HPDE6-E6E7 (cell line): Measurements from ENCODE around the gene UBR2.

ENCODE experiments used
- DNase-seq: peaks from one replicate; pipeline ENCODE4 v3.0.0; 2011; ENCODE audit warnings: missing footprints; ENCODE audit errors: extremely low spot score

Gene UBR2

GRCh38 chr6:42563697-42564505 lies at the start of gene UBR2:
UBR2 (plus strand) TSS chr6:42564029; CDS start chr6:42564320, 291 bp downstream.
- peak; percentile 90 for DNase-seq

DNA sequence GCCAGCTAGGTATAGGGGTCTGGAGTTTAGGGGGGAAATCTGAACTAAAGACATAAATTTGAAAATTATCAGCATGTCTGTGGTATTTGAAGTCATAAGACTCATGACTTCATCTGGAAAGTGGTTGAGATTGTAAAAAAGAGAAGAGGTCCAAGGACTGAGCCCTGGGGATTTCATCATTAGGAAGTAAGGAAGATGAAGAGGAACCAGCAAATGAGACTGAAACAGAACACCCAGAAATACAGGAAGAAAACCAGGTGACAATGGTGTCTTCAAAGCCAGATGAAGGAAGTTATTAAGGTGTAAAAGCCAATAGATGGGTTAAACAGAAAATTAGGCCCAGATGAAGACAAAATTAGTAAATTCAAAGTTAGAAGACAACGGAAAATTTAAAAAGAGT lies 49.1 kb upstream of the UBR2 start:
- DNase-seq = no peak

DNA sequence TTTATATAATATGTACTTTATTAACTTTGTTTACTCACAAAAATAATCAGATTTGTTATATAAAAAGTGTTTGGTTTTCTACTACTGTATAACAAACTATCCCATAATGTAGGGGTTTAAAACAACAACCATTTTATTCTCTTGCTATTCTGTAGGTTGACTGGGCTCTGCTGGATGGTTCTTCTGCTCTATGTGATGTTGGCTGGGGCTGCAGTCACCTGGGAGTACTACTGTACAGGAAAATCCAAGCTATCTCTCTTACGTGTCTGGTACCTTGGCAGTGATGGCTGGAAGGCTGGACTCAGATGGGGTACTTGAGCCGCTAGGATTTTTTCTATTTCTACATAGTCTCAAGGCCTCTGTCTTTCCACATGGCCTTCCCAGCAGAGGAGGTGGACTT lies 44.0 kb upstream of the UBR2 start:
- no peak for DNase-seq

DNA sequence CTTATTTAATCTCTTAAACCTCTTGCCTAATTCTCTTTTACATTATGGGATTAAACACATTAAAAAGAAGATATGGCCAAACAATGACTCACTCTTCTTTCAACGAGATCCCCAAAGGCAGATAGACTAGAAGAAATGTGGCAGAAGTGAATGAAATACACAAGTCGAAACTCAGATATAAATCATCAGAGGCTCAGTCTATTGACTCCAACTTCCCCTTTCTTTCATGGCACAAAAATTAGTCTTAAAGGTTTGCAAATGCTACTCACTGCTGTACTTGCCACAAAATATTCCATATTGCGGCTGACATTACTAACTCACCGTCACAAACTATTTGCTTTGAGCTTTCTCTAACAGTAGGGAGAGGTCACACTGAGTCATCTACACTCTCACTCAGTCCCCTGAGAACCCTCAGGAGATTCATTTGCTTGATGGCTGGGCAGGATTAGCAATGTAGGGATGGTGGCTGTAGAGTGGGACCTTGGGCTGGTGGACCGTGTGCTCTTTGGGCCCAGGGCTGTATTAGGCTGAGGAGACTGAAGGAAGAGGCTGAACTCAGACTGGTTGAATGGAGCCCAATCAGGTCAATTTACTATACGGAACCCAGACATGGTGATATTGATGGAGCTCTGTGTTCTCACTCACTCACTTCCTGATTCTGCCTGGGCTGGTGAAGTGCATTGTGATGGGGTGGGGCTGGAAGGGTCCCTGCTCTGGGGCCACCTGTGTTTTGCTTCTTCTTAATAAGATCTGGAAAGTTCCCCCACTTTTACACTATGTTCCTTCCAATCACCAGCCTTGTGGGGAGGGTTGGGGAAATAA lies 42.8 kb upstream of the UBR2 start:
- peak; percentile 51 for DNase-seq

GRCh38 chr6:42522036-42522435 lies 41.8 kb upstream of the UBR2 start:
- DNase-seq = no peak

GRCh38 chr6:42522942-42523814 lies 40.7 kb upstream of the UBR2 start:
- DNase-seq = no peak

DNA sequence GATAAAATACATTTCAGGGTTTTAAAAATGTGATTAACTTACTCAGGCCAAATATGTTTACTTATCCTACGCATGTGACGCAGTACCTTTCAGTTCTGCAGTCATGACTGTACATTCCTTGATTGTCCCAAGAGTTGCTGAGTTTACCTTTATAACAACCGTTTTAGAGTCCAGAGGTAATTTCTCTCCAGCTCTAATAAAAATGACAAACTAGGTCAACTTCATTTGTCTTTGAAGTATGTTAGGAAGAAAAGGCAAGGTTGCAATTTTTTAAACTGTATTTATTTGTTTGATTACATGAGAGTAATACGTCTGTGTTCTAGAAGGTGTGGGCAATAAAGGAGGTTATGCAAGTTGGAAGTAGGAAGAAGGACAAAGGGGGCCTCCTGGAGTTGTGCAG lies 38.6 kb upstream of the UBR2 start:
- no peak for DNase-seq

- DNase-seq = no peak
These were observed 37.2 kb upstream of the UBR2 start for GRCh38 chr6:42526616-42527015.

- DNase-seq = no peak
These were observed 36.6 kb upstream of the UBR2 start for GRCh38 chr6:42527204-42527603.

DNA sequence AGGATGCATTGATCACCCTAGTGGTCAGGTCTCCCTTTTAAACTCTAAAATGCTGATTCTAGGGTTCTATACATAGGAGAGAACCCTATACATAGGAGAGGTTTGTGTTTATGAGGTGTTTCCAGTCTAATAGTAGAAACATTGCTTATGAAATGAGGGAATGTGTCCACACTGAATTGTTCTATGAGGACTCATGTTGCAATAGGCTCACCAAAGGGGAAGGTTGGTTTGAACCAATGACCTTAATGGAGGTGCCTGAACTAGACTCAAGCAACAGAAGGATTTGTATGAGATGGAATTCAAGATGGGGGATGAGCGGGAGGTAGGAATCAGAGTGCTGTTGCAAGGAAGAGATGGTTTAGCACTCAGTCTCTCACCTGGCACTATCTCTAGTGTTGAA lies 33.5 kb upstream of the UBR2 start:
- DNase-seq = no peak

GRCh38 chr6:42530751-42531150 lies 33.1 kb upstream of the UBR2 start:
- no peak for DNase-seq

GRCh38 chr6:42532038-42532669 lies 31.7 kb upstream of the UBR2 start:
- DNase-seq = no peak

DNA sequence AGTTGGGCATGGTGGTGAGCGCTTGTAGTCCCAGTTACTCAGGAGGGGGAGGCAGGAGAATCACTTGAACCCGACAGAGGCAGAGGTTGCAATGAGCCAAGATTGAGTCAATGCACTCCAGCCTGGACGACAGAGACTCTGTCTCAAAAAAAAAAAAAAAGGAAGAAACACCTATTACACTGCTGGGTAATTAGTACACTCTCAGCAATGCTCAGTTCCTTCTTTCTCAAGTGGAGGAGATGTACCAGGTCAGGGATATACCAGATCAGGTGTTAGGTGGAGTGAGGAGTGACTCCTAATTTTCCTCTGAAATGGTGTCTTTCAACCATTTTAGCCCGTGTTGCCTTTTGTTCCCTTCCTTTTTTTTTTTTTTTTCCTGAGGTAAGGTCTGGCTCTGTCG lies 30.0 kb upstream of the UBR2 start:
- no peak for DNase-seq

DNA sequence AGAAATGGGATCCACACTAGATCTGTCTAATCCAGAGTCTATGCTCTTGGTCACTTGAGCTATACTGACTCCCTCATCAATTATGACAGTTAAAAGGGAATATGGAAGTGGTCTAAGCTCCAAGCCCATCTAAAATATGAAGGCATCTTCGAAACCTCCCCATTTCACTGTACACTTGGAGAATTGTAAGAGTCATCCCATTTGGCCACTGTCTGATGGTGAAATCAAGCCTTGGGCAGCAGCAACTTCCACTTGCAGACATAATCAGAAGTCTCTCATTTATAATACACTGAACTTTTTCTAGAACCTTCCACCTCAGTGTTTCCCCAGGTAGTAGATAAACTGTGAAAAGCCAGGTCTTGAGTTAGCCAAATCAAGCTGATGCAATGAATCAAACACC lies 26.3 kb upstream of the UBR2 start:
- no peak for DNase-seq

GRCh38 chr6:42539135-42539534 lies 24.7 kb upstream of the UBR2 start:
- no peak for DNase-seq

DNA sequence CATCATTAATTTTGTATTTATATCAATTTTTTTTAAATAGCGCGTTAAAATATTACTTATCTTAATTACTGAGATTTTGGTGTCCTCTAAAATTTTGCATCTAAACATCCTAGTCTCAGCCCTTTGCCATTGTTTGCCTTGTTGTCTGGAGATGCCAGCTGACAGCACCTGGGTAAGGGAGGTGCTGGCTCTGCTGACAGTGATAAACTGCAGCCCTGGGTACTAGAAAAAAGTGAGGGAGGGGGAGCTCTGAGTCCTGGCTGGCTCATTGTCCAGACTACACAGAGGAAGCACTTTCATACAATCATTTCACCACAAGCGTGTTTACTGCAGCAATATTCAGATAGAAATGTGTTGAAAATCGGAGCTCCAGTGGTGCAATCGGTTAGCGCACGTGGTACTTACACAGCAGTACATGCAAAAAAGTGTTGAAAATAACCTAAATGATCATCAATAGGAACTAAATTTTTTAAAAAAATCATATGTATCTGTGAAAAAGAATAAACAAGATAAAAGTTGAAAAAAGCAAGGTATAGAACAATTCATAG lies 18.5 kb upstream of the UBR2 start:
- DNase-seq = no peak

DNA sequence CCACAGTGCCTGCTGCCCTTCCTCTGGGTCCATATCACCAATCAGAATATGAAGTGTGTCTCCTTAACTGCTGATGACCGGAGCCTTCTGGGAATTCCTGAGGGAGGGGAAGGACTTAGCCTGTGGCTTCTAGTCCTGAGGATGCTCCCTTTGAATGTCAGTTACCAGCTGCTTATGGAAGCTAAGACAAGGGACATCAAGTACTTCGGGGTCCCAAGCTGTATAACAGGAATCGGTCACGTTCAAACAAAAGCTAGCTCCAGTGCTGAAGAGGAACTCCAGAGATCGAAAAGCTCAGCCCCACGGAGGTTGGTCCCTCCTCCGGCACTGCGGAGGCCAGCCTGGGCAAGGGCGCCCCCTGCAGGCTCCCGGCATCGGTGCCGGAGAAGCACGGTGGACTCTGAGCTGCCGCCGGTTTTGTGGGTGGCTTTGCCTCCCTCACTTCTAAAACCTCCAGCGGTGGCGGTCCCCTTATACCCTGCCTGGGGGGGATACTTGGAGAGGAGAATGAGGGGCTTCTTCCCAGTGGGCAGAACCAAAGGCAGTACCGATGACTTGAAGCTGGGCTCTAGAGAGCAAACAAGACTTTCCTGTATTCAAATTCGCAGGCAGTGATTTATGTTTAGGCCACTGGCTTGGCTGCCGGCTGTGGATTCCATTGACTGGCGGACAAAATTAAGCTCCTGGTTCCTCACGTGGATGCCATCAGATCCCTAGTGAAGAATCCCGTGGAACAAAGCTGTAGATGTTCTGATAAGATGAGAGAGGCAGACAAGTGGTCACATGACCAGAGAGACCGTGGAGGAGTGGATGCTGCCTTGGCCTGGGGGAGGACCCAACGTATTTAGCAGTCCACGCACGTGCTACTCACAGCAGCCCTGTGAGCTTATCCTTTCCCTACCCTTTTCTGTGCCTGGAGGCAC lies 16.2 kb upstream of the UBR2 start:
- peak; percentile 84 for DNase-seq

GRCh38 chr6:42550277-42550676 lies 13.6 kb upstream of the UBR2 start:
- DNase-seq = no peak

DNA sequence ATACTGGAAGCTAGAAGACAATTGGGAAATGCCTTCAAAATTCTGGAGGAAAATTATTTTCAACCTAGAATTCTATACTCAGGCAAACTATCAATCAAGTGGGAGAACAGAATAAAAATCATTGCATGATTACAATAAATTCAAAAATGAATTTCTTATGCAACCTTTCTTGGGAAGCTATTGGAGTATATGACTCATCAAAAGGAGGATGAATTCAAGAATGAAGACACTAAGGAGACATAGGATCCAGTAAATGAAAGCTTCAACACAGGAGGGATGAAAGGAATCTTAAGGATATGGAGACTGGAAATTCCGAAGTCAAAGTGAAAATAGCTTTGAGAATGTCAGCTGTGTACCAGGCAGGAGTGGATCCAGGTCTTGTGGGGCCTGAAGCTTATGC lies 12.6 kb upstream of the UBR2 start:
- no peak for DNase-seq

DNA sequence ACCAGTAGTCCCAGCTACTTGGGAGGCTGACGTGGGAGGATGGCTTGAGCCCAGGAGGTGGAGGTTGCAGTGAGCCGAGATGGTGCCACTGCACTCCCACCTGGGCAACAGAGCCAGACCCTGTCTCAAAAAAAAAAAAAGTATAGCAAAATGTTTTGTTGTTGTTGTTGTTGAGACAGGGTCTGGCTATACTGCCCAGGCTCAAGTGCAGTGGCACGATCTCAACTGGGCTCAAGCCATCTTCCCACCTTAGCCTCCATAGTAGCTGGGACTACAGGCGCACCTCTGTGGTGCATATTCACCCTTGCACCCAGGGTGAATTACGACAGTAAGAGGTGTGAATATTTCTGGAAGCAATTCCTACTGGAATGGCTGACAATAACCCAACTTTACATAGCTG lies 11.4 kb upstream of the UBR2 start:
- DNase-seq = no peak
